NCI-H82 treated with DMSO at 0.1 percent for 48 hours (cell line): ENCODE data around the gene FRY.

Experiments
- DNase-seq: peaks from one replicate; lab custom pipeline; 2025; ENCODE audit not compliant: unreplicated experiment; lab: John Stamatoyannopoulos, UW

FRY gene

GRCh38 chr13:32079587-32079986, 48.0 kb downstream of the FRY start:
- DNase-seq: no peak

GRCh38 chr13:32080328-32080744, 48.8 kb downstream of the FRY start:
- DNase-seq: no peak

DNA sequence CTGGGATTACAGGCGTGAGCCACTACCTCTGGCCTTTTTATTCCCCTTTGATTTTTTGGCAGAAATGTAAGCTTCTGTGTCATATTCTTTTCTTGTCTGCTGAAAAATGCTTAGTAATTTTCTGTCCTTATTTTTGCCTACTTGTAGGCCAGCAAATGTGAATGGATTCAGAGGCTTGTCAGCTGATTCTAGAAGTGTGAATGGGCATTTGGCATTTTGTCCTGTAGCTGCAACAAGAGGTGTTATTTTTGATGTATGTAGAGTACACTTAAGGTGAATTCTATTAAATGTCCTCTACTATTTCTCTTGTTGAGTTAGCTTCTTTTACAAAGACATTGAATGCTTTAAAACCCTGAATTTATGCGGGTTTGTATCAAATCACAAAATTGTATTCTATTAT, 50.0 kb downstream of the FRY start:
- DNase-seq: no peak

DNA sequence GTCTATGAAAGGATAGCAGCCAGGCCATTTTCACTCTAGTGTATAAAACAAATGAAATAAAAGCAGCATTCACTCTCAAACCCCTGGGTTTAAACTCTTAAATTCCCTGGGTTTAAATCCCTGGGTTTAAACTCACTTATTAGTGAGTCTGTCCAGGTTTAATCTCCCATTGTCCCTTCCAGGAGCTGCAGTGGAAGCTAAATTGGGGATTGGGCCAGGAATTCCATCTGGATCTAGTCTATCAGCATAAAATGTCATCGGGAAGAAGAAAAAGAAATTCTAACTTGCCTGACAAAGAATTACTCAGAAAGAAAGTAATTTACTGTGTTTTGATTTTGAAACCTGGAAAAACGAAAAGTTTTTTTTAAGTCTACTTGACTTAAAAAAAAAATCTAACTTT, 54.8 kb downstream of the FRY start:
- no peak for DNase-seq

GRCh38 chr13:32086791-32087441, 55.3 kb downstream of the FRY start:
- DNase-seq: no peak

DNA sequence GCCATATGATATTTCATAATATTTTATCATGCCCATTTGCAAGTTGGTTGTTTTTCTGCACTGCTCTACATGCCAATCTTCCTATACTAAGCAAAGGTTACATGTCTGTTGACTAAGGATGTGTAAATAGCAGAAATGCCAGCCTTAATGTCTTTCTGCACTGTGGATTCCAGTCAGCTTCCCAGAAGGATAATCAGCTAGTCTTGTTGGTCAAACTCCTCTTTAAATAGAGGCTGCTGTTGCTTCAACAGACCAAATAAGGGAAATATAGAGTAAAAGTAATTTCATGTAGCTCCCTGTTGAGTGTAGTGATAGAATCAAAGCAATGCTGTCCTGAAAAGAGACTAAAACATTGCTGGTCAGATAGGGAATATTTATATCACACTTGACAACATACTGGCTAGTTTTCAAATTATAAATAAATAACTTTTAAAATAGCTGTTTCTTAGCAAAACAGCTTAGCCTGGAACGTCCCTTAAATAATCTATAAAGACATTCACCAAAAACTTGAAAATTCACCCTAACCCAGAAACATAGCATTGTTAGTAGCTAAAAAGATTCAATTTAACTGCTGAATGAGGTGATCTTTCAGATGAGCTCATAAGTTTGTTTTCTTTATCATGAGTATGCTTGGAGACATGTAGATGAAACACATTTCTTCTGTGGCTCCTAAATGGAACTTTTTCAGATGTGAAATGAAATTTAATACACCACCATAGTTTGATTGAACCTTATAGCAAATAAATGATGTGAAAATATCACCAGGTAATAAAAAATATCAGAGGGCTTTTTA, 56.6 kb downstream of the FRY start:
- DNase-seq: no peak

DNA sequence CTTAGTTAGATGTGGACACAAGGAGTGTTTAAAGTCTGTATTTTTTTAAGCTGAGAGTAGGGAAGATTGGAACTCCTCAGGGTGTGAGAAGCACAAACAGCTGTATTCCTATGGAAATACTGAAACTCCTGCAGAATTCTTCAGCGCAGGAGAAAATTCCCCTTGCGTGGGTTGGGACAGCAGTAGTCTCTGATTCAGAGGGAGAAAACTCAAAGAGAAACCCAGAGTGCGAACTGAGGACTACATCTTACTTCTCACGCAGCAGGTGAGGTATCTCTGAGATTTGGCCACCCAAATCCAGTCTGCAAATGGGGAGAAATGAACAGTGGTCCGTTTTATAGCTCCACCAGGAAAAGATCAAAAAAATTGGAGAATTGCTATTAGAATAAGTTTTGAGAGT, 60.9 kb downstream of the FRY start:
- DNase-seq: no peak

GRCh38 chr13:32093006-32093405, 61.4 kb downstream of the FRY start:
- DNase-seq: no peak

GRCh38 chr13:32098272-32098671, 66.7 kb downstream of the FRY start:
- no peak for DNase-seq

DNA sequence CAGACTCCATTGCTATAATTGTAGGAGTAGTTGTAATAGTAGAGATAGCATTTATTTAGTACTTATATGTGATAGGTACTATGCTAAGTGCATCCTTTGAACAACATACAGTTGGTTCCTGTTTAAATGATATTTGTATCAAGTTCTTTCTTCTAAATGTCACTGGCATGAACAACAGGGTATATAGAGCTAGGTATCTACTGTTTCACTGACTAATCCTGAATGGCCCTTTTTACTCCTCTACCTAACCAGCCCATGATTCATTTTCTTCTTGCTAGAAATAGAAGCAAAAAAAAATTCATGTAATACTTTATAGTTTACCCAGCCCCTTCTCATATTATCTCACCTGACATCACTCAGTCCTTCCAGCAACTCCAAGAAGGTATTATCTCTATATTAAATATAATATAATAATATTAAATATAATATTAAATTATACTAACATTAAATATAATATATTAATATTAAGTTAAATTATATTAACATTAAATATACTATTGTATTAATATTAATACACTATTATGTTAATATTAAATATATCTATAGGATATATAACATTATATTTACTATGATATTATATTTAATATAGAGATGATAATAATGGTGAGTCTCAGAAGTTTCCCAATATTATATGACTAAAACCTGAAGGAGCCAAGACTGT, 74.2 kb downstream of the FRY start:
- no peak for DNase-seq

DNA sequence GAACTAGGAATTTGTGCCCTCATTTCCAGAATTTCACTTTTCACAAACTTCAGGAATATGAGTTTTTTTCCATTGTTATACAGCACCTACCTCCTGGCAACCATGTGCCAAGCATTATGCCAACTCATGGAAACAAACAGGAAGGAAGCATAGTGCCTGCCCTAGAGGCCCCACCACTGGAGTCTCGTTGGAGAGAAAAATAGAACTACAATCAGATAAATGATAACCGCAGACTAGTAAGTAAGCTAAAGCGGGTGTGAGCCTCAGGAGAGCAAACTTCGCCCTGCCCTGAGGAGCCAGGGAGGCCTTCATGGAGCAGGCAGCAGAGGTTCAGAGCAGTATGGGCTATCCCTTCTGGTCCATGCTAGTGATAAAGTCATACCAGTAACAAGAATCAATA, 75.9 kb downstream of the FRY start:
- DNase-seq: no peak

DNA sequence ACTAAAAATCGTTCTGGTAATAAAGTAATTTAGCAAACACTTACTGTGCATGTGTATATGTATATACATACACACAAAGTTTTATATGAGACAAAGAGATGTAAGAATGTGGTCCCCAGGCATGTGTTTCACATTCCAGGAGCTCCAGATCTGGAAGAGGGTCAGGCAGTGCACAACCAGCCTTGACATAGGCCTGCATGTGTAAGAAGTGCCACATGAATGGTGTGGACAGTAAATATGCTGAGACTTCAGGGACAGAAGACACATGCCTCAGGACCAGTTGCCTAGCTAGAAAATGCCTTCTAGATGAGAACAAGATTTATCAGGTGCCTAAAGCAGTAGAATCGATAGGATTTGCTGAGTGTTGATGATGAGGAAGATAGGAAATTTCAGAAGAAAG, 76.4 kb downstream of the FRY start:
- no peak for DNase-seq

DNA sequence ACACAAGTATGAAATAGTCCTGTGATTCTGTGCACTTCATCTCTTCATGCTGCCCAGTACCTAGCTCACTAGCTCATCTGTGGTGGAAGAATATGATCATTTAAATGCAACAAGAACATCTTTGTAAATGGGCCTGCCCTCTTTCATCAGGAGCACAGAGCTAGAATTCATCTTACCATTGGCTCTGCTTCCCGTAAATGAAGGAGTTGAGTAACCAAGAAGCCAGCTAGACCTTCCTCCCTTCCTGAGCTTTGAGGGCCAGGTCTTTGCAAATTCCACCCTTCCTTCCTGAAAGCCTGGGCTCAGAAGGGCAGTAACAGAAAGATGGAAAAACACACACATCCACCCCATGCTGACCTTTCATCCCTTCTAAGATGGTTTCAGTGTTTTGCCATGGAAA, 82.0 kb downstream of the FRY start:
- no peak for DNase-seq

- DNase-seq: no peak
Observed at GRCh38 chr13:32114284-32114950, 82.8 kb downstream of the FRY start.

- no peak for DNase-seq
Observed at GRCh38 chr13:32115066-32115465, 83.5 kb downstream of the FRY start.

GRCh38 chr13:32116210-32116609, 84.6 kb downstream of the FRY start:
- DNase-seq: no peak

GRCh38 chr13:32117001-32117400, 85.4 kb downstream of the FRY start:
- no peak for DNase-seq

DNA sequence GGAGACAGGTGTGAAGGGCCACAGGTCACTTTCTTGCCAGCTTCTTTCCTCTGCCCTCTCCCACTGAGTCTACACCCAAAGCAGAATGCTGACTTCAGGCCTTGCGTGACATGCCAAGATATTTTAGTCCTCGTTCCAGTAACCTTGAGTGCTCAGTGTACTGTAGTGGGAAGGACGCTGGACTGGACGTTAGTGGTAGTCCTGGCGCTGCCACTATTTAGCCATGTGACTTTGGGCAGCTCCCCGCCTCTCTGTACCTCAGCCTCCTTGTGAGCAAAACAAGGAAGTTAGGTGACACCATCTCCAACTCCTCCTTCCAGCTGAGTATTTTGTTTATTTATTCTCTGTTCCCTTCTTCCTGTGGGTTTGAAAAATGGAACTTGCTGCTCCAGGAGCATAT, 86.1 kb downstream of the FRY start:
- DNase-seq: no peak

DNA sequence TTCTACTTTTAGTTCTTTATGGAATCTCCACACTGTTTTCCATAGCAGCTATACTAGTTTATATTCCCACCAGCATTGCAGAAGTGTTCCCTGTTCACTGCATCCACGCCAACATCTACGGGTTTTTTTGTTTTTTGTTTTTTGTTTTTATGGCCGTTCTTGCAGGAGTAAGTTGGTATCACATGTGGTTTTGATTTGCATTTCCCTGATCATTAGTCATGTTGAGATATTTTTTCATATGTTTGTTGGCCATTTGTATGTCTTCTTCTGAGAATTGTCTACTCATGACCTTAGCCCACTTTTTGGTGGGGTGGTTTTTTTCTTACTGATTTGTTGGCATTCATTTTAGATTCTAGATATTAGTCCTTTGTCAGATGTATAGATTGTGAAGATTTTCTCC, 89.7 kb downstream of the FRY start:
- no peak for DNase-seq

GRCh38 chr13:32124743-32125142, 93.2 kb downstream of the FRY start:
- no peak for DNase-seq

DNA sequence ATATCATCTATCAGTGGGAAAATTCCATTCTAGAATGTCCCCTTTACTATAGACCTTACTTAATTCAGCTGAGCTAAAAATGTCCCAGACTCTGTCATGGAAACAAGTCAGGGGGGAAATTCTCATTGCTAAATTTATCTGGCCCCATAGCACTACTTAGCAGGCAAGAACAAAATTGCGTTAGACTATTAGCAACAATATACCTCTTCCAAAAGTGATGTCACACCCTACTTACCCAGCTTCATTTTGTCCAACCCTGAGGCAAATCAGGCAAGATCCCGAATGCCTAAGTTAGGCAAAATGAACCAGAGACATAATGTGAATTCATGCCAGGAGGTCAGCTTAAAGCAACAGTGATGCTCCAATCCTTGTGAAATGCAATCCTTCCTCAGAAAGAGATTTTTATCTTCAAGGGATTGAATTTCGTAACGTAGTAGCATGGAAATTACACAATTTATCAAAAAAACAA, 93.7 kb downstream of the FRY start:
- DNase-seq: no peak

DNA sequence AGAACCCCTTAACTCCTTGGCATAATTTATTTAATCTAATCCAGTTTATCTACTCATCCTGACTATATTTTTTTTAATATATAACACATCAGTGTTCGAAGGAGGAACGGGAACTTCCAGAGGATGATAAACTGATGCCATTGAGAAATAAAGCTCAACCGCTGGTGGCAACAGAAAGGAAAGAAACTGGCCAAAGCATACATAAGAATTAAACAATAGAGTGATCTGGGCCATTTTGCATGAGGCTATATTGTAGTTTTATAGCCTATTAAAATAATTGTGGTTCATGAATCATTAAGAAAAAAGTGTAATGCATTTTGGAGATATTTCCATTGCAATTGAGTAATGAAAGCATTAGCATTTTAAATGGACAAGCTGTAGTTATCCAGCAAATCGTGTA, 94.2 kb downstream of the FRY start:
- no peak for DNase-seq
